Stimulated activated CD8-positive, alpha-beta memory T cell treated with anti-CD3 and anti-CD28 coated beads, Interleukin-15, amount 100 ng/mL, for 1 hour (primary cell): Measurements from ENCODE around the gene TSPAN15.
"Not testable (repeated sequence)": the region's sequence is repeated elsewhere in the genome, so short reads cannot be mapped to it uniquely, and the experiment has no call there.

ENCODE experiments used
- DNase-seq: peaks from one replicate; pipeline ENCODE4 v3.0.0-alpha.2; 2020; ENCODE audit warnings: low read depth

The TSPAN15 gene

GRCh38 chr10:69488149-69488844 lies 37.0 kb downstream of the TSPAN15 start:
- not testable (repeated sequence) for DNase-seq

GRCh38 chr10:69488856-69489255 lies 37.6 kb downstream of the TSPAN15 start:
- not testable (repeated sequence) for DNase-seq

GRCh38 chr10:69489506-69490090 lies 38.3 kb downstream of the TSPAN15 start:
- no peak for DNase-seq

- DNase-seq: no peak
Observed at GRCh38 chr10:69490876-69491275, 39.6 kb downstream of the TSPAN15 start.

GRCh38 chr10:69491611-69492010 lies 40.3 kb downstream of the TSPAN15 start:
- DNase-seq: no peak

- no peak for DNase-seq
Observed at GRCh38 chr10:69492091-69492745, 41.0 kb downstream of the TSPAN15 start.

GRCh38 chr10:69492746-69493462 lies 41.6 kb downstream of the TSPAN15 start:
- no peak for DNase-seq

- DNase-seq: no peak
Observed at GRCh38 chr10:69494626-69495558, 43.6 kb downstream of the TSPAN15 start.

- DNase-seq: no peak
Observed at GRCh38 chr10:69495666-69496065, 44.4 kb downstream of the TSPAN15 start.

GRCh38 chr10:69496352-69497230 lies 45.3 kb downstream of the TSPAN15 start:
- DNase-seq: no peak

- no peak for DNase-seq
Observed at GRCh38 chr10:69497231-69497561, 45.9 kb downstream of the TSPAN15 start.

- DNase-seq: no peak
Observed at GRCh38 chr10:69497611-69498390, 46.5 kb downstream of the TSPAN15 start.

- DNase-seq: no peak
Observed at GRCh38 chr10:69498711-69499471, 47.6 kb downstream of the TSPAN15 start.

GRCh38 chr10:69499726-69500689 lies 48.7 kb downstream of the TSPAN15 start:
- DNase-seq: no peak

GRCh38 chr10:69500864-69501468 lies 49.7 kb downstream of the TSPAN15 start:
- no peak for DNase-seq

- no peak for DNase-seq
Observed at GRCh38 chr10:69501657-69502056, 50.4 kb downstream of the TSPAN15 start.

GRCh38 chr10:69502589-69502988 lies 51.3 kb downstream of the TSPAN15 start:
- DNase-seq: no peak
